ENCODE data around the gene MTHFS. TPM values are rescaled to one million over a fixed set of nuclear protein-coding genes. Genes with fewer than 3 reads are reported as not detected.
"Not testable (repeated sequence)": the region's sequence is repeated elsewhere in the genome, so short reads cannot be mapped to it uniquely, and the experiment has no call there.

Gene MTHFS
- 26.0 and 34.5 TPM in 2 replicates for total RNA-seq (2014; rRNA removed; shearing (Covaris generic))
- 21.6 and 33.1 TPM in 2 replicates for polyA plus RNA-seq (2014; cell fraction: nucleus; rRNA removed)

- DNase-seq (ENCODE audit: extremely low read depth, low read depth) = peak; percentile 73
Measured at GRCh38 chr15:79896634-79897379, at the start of gene MTHFS. MTHFS (minus strand) TSS chr15:79897014; CDS start chr15:79896988, 26 bp downstream.

DNA sequence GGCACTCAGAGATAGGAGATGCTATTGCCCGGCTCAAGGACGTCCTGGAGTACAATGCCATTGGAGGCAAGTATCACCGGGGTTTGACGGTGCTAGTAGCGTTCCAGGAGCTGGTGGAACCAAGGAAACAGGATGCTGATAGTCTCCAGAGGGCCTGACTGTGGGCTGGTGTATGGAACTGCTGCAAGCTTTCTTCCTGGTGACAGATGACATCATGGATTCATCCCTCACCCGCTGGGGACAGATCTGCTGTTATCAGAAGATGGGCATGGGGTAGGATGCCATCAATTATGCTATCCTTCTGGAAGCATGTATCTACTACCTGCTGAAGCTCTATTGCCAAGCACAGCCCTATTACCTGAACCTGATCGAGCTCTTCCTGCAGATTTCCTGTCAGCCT, 47.8 kb upstream of the MTHFS start:
- no peak for DNase-seq (ENCODE audit: extremely low read depth, low read depth)

GRCh38 chr15:79943820-79944219, 47.0 kb upstream of the MTHFS start:
- DNase-seq (ENCODE audit: extremely low read depth, low read depth) = no peak

DNA sequence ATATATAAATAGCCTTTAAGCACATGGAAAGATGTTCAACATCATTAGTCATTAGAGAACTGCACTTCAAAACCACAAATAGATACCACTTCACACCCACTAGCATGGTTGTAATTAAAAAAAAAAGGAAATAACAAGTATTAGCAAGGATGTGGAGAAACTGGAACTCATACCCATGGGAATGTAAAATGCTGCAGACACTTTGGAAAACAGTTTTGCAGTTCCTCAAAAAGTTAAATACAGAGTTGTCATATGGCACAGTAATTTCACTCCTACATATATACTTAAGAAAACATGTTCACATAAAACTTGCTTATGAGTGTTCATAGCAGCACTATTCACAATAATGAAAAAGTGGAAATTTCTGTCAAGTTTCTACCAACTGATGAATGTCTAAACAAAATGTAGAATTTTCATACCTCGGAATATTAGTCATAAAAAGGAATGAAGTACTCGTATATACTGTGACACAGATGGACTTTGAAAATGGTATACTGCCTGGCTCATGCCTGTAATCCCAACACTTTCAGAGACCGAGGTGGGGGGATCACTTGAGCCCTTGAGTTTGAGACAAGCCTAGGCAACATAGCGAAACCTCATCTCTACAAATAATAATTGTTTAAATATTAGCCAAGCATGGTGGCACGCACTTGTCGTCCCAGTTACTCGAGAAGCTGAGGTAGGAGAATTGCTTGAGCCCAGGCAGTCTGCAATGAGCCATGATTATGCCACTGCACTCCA, 46.1 kb upstream of the MTHFS start:
- DNase-seq (ENCODE audit: extremely low read depth, low read depth) = no peak

- DNase-seq (ENCODE audit: extremely low read depth, low read depth) = no peak
Measured at GRCh38 chr15:79939399-79939798, 42.6 kb upstream of the MTHFS start.

- no peak for DNase-seq (ENCODE audit: extremely low read depth, low read depth)
Measured at GRCh38 chr15:79938143-79938542, 41.3 kb upstream of the MTHFS start.

DNA sequence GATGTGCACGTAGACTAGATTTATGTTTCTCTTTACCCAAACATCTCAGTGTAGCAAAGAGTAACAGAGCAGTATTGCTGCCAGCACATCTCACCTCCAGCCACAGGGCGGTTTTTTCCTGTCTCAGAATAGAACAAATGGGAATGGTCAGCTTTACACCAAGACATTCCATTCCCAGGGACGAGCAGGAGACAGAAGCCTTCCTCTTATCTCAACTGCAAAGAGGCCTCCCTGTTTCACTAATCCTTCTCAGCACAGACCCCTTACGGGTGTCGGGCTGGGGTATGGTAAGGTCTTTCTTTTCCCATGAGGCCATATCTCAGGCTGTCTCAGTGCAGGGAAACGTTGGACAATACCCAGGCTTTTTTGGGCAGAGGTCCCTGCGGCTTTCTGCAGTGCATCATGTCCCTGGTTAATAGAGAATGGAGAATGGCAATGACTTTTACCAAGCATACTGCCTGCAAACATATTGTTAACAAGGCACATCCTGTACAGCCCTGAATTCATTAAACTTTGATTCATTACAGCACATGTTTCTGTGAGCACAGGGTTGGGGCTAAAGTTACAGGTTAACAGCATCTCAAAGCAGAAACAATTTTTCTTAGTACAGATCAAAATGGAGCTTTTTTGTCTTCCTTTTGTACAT, 38.9 kb upstream of the MTHFS start:
- not testable (repeated sequence) for DNase-seq (ENCODE audit: extremely low read depth, low read depth)

DNA sequence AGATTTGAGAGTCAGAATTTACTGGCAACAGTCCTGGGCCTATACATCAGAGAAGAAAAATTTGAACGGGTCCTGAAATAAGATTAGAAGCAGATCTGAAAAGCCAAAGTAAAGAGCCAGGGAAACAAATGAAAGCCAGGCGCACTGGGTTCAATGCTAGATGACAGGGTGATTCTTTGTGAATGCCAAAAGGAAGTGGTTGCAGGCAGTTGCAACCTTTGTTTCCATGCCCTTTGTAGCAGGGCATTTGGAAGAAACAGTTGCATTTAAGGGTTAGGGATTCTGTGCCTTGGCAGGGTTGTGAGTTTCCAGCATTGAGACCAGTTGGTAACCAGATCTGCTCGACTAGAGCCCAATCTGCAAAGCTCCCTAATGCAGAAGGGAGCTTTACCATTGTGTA, 36.4 kb upstream of the MTHFS start:
- DNase-seq (ENCODE audit: extremely low read depth, low read depth) = no peak

- DNase-seq (ENCODE audit: extremely low read depth, low read depth) = no peak
Measured at GRCh38 chr15:79932447-79932846, 35.6 kb upstream of the MTHFS start.

- no peak for DNase-seq (ENCODE audit: extremely low read depth, low read depth)
Measured at GRCh38 chr15:79930516-79930915, 33.7 kb upstream of the MTHFS start.

GRCh38 chr15:79929412-79929811, 32.6 kb upstream of the MTHFS start:
- DNase-seq (ENCODE audit: extremely low read depth, low read depth) = no peak

DNA sequence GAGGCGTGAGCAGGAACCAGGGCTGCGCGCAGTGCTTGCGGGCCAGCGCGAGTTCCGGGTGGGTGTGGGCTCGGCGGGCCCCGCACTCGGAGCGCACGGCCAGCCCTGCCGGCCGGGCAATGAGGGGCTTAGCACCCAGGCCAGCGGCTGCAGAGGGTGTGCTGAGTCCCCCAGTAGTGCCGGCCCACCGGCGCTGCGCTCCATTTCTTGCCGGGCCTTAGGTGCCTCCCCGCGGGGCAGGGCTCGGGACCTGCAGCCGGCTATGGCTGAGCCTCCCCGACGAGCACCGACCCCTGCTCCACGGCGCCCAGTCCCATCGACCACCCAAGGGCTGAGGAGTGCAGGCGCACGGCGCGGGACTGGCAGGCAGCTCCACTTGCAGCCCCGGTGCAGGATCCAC, 29.3 kb upstream of the MTHFS start:
- DNase-seq (ENCODE audit: extremely low read depth, low read depth) = not testable (repeated sequence)

- no peak for DNase-seq (ENCODE audit: extremely low read depth, low read depth)
Measured at GRCh38 chr15:79924379-79924778, 27.6 kb upstream of the MTHFS start.

DNA sequence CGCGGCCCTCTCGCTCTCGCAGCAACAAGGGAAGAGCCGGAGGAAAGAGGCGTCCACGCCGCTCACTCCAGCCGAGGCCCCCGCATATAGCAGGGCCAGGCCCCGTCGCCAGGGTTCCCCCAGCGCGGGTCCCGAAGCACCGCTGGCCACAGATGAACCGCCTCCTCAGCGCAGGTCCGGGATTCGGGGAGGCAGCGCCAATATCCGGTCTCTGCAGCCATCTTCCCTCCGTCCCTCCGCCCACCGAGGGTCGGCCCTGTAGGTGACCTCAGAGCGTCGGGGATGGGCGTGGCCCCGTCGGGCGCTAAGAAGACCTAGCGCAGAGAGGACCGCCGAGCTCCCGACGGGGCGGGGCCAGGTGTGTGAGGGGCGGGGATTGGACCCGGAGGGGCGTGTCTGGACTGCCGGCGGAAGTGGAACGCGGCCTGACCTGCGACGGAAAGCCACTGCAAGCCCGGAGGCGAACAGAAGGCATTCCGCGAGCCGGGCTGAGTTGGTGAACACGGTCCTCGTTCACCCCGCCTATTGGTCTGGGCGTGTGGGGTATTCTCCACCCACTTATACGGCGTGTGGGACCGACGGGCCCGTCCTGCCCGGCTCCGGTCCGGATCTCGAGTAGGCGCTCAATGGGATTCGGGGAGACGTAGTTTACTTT, 26.8 kb upstream of the MTHFS start:
- DNase-seq (ENCODE audit: extremely low read depth, low read depth) = peak; percentile 94

DNA sequence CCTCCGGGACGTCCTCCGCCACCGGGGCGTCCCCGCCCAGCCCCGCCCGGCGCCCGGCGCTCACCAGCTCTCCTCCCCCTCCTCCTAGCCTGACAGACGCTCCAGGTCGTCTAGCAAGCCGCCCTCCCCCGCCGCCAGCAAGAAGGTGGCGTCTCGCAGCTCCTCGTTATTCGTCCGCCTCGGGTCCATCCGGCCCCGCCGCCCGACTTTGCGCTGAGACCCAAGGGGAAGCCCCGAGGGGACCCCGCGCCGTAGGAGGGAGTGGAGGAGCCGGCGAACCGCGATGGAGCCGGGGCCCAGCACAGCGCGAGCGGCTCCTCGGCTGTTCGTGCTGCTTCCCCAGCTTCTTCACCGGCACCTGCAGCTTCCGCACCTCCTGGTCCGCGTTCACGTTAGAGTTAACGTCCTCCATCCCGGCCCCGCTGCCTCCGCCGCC, 26.3 kb upstream of the MTHFS start:
- peak; percentile 14 for DNase-seq (ENCODE audit: extremely low read depth, low read depth)

- no peak for DNase-seq (ENCODE audit: extremely low read depth, low read depth)
Measured at GRCh38 chr15:79922512-79923078, 25.8 kb upstream of the MTHFS start.

DNA sequence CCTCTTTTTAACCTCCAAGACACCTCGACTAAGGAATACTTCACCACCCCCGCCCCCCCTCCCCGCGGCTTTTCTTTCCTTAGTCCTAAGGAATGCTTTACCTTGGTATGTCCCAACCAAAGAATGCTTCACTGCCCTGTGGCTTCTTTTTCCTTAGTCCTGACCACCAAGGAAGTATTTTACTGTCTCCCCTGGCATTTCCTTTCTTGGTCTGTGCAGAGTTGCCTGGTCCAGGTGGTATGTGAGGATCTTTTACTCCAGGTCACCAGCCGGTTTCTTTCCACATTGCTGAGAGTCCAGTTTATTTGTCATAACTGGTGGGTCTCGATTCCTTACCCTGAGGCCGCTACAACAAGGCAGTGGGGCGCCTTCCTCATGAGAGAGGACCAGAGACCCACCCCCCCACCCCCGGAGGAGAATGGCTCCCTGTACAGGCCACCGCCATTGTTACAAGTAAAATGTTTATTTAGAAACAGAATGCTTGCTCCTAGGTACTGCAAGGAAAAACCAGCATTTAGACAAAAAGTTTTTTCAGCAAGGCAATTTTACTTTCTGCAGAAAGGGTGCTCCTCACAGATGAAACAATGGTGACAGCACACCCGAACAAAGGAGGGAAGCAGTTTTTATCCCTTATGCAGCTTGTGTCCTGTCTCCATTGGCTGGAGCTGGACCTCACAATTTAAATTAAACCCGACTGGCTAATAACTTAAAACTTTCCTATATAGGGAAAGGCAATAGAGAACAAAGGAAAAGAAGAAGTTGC, 23.1 kb upstream of the MTHFS start:
- DNase-seq (ENCODE audit: extremely low read depth, low read depth) = no peak

DNA sequence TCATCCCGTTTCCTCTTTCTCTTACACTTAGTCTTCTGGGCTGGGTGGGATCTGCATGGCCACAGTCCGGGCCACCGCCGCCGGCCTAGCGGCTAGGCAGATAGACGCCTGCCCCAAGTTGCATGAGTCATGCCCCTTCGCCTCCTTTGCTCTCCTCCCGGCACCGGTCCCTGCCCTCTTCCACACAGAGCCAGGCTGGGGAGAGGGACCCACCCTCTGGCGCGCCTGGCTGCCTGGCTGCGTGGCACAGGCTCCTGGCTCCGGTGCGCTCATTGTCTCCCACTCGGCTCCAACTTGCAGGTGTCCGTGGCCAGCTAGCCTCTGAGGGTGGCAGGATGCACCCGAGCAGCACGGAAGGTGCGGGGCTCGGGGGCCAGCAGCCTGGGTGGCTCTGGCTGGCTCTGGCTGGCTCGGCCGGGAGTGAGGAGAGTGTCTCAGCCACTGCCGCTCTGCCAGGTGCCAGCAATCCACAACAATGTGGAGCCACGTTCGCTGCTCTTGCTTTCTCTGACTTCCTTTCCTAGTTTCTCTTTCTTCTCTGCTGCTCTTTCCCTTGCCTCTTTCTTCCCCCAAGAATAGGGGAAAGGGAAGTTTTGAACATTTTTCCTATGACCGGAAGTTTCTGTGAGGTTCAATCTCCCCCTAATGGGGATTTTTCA, 22.4 kb upstream of the MTHFS start:
- no peak for DNase-seq (ENCODE audit: extremely low read depth, low read depth)

- no peak for DNase-seq (ENCODE audit: extremely low read depth, low read depth)
Measured at GRCh38 chr15:79918278-79918677, 21.5 kb upstream of the MTHFS start.
